Esophagus muscularis mucosa (tissue), 3 donors: ENCODE results near the gene STX11.

Experiments used
- CTCF ChIP-seq, 3 experiments: fragments of 200-600 bp in 2 of 3; fragments of 450-650 bp in 1 of 3; sonication (generic) in 2 of 3; IDR thresholded peaks; one replicate each; pipeline ENCODE4 v1.5.1; 2017 to 2019; ENCODE audit warnings: antibody characterized with exemption in 3 of 3, mild to moderate bottlenecking in 2 of 3, moderate library complexity in 1 of 3
- POLR2A ChIP-seq: fragments of 450-650 bp; IDR thresholded peaks from one replicate; pipeline ENCODE4 v1.6.1; 2017; ENCODE audit warnings: antibody characterized with exemption, moderate library complexity, mild to moderate bottlenecking, low read depth

- TF ChIP-seq CTCF (IDR thresholded peaks at IDR 0.05) (no peak), POLR2A (no peak)
Observed at GRCh38 chr6:144110210-144110609, 40.1 kb upstream of the STX11 start.
